HTERT RPE-1 (cell line): ENCODE results near the gene FPR1.

Source experiments
- in situ Hi-C: fragments of 300-500 bp; cut with MboI; formaldehyde crosslinking; loops from 4 replicates; pipeline ENCODE4 v1.14.3; 2020; ENCODE audit warnings: low sequenced_read_pairs

The FPR1 gene

GRCh38 chr19:51751655-51752054, at the start of gene FPR1:
TSS of gene FPR1 (minus strand) at chr19:51751878. CDS start at chr19:51746994, 4,884 bp downstream.
- in situ Hi-C loops: no loop called here

DNA sequence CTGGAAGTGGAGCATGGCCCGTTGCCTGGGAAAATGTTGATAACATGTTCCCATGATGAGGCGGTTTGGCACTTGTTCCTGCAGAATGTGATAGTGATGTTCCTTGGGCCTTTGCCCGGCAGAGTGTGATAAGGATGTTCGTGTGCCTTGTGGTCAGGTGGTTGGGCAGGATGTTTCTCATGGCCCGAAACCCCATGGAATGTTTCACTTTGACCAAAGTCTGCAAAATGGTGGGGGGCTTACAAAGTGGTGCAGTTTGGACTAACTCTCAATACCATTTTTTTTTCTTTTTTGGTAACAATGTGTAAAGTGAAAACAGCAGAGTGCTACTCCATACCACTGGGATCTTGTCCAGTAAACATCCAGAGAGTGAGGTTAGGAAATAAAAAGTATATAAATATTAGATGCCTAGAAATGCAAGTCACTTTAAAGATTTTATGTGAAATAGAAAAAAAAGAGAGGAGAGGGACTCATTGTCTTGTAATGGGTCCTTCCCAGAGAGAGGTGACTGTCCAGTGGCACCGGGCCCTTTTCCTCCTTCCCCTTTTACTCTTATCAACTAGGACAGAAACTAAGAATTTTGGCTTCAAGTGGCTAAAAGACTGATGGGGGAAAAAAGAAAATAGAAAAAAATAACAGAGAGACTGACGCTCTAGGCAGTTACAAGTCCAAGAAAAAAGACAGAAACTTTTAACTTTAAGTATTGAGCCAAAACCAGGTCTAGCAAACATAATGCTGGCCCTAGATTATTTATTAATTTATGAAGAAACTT, 49.0 kb upstream of the FPR1 start:
- in situ Hi-C loops: no loop called here

DNA sequence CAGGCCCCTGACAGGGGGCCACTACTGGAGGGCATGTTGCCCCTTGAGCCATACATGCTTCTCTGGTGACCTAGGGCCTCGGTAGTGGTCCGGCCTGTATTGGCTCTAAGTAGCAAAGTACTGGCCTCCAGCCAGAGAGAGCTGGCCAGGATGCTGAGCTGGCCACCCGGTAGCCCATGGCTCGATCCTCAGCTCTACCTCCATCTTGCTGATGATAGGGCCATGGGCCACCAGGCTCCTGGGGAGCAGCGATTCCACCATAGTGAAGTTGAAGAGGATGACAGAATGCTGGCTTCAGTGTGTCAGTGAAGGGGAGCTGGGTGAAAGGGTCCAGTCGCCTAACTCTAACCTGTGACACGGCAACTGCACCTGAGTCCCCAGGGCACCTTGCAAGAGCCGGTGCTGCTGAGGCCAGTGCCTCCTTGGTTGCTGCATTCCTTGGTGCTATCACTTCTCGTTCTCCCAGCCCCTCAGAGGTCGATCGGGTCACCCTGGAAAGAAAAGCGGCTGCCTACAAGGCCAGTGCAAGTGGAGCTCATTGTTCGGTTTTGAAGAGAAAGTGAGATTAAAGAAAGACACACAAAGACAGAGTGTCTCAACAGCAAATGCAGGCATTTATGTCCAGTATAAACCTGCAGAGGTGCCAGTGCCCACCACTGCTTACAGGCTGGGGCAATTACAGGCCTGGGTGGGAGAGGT, 48.2 kb upstream of the FPR1 start:
- in situ Hi-C loops: no loop called here

DNA sequence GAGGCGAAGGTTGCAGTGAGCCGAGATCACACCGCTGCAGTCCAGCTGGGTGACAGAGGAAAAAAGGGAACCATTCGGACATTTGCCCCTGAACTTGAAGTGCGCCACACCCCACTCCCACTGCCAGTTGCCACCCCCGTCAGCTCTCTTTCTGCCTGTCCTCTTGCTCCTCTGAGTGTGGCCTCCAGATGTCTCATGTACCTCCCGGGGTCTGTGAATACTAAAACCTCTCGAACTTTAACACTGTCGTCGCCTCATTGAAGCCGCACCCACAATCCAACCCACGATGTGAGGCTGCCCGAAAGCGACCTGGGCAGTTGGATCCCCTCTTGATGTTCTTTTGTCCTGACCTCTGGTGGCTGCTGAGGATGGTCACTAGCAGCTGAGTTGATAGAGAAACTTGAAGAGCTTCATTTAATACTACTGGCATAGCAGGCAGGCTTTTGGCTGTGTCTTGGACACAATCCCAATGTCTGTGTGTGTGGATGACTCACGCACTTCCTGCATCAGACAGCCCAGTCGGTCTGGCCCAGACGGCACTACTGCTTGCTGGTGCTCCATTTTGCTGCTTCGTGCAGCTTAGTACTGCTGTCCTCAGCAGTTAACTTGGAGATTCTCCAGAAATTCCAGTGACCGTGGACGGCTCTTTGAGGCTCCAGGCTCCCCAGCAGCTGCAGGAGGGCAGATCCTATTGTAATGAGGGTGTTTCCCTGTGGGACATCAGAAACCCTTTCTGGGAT, 47.5 kb upstream of the FPR1 start:
- in situ Hi-C loops: no loop called here

GRCh38 chr19:51798062-51798461, 46.4 kb upstream of the FPR1 start:
- in situ Hi-C loops: no loop called here

- in situ Hi-C loops: no loop called here
These were observed 45.8 kb upstream of the FPR1 start for GRCh38 chr19:51797480-51797879.

- in situ Hi-C loops: no loop called here
These were observed 44.6 kb upstream of the FPR1 start for GRCh38 chr19:51796195-51796679.

- in situ Hi-C loops: no loop called here
These were observed 43.3 kb upstream of the FPR1 start, which contains the start of gene FPR3 for GRCh38 chr19:51794885-51795490. TSS of gene FPR3 (plus strand) at chr19:51795157. CDS start at chr19:51823749, 28,592 bp downstream.

- in situ Hi-C loops: no loop called here
These were observed 42.3 kb upstream of the FPR1 start for GRCh38 chr19:51793994-51794393.

DNA sequence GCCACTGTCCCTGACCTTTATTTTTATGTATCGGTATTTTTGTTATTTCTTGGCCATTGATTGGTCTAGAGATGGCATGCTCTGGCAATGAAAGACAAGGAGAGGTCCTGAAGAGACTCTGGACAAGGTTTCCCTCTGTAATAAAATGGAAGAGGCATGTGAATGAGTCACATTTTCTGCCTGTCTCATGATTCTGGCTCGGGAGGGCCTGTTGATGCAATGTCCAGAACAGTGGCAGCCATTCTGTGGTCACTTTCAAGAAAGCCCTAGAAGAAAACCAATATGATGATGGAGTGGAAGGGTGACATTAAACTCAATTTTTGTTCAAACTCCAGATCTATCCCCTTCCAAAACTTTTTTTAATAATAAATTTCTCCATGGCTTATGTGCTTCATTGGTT, 41.3 kb upstream of the FPR1 start:
- in situ Hi-C loops: no loop called here

DNA sequence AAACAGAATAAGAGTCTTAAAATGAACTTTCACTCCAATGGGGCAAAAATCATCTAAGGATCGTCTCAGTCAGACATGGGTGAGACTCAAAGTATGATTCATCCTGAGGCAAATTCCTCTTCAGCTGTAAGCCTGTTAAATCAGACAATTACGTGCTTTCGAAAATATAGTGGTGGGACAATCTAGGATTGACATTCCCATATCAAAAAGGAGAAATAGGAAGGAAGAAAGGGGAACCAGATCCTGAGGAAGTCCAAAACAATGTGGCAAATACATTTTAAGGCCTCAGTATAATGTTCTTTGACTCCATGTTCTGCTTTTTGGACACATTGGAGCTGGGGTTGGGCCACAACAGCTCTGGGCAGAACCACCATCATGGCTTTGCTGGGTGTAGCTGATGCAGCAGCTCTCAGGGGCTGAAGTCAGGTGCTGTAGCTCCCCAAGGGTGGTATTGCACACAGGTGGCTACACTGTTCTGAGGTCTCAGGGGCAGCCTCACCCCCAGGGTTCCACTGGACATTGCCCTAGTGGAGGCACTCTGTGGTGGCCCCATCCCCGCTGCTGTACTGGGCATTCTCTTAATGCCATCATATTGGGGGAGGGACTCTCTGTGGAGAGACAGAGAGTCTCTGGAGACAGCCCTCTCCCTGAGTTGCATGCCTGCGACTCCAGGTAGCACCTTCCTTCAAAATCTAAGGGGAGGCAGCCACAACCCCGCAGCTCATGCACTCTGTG, 37.5 kb upstream of the FPR1 start:
- in situ Hi-C loops: no loop called here

GRCh38 chr19:51788029-51788428, 36.4 kb upstream of the FPR1 start:
- in situ Hi-C loops: no loop called here

- in situ Hi-C loops: no loop called here
These were observed 35.2 kb upstream of the FPR1 start for GRCh38 chr19:51786646-51787494.

GRCh38 chr19:51784922-51785690, 33.4 kb upstream of the FPR1 start:
- in situ Hi-C loops: no loop called here

GRCh38 chr19:51784109-51784785, 32.6 kb upstream of the FPR1 start:
- in situ Hi-C loops: no loop called here

DNA sequence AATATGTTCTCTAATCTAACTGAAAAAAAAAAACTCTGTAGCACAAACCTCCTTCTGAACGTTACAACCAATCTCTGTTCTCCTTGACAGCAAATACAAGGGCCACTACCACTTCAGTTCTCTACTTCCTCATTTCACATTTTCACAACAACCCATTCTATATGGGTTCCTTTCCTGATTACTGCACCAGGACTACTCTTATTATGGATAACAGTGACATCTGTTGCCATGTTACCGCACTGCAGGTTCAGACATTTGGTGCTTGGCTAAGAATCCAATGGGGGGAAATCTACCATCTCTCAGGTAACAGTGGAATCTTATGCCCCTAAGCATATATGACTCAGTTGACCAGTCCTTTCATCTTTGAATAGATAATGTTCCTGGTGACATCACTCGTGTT, 31.7 kb upstream of the FPR1 start:
- in situ Hi-C loops: no loop called here

GRCh38 chr19:51781999-51782398, 30.3 kb upstream of the FPR1 start:
- in situ Hi-C loops: no loop called here

DNA sequence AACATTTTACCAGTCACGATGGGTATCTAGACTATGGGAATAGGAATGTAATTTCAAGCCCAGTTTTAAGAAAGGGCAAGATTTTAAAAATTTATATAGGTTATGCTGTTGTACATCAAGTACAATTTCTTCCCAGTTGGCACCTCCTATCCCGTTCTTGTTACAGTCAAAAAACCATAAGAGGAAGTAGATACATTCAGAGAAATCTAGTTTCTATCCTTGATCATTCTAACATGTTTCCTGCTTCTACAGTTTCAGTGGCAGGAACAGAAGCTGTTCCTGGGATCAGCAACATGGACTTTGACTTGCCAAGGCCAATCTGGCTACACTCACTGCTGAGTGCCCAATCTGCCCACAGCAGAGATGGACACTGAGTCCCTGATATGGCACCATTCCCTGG, 28.6 kb upstream of the FPR1 start:
- in situ Hi-C loops: no loop called here
